Suppressor macrophage treated with lipopolysaccharide for 4 hours (primary cell): ENCODE results near the gene TMEM117.
"Not testable (repeated sequence)": the region's sequence is repeated elsewhere in the genome, so short reads cannot be mapped to it uniquely, and the experiment has no call there.

Experiments used
- DNase-seq: peaks from one replicate; pipeline ENCODE4 v3.0.0-alpha.2; 2020

TMEM117 gene

GRCh38 chr12:44331269-44331668 lies 495.4 kb downstream of the TMEM117 start:
- DNase-seq = no peak

GRCh38 chr12:44334347-44334746 lies 498.5 kb downstream of the TMEM117 start:
- no peak for DNase-seq

GRCh38 chr12:44335030-44335429 lies 499.1 kb downstream of the TMEM117 start:
- no peak for DNase-seq

GRCh38 chr12:44336577-44336976 lies 500.7 kb downstream of the TMEM117 start:
- no peak for DNase-seq

GRCh38 chr12:44342371-44342770 lies 506.5 kb downstream of the TMEM117 start:
- DNase-seq = no peak

GRCh38 chr12:44347145-44347544 lies 511.3 kb downstream of the TMEM117 start:
- DNase-seq = no peak

- DNase-seq = no peak
Observed at GRCh38 chr12:44357494-44357893, 521.6 kb downstream of the TMEM117 start.

- DNase-seq = no peak
Observed at GRCh38 chr12:44358636-44359035, 522.8 kb downstream of the TMEM117 start.

GRCh38 chr12:44362947-44363346 lies 527.1 kb downstream of the TMEM117 start:
- no peak for DNase-seq

- DNase-seq = no peak
Observed at GRCh38 chr12:44367136-44367535, 531.3 kb downstream of the TMEM117 start.

GRCh38 chr12:44367916-44368315 lies 532.0 kb downstream of the TMEM117 start:
- no peak for DNase-seq

GRCh38 chr12:44369998-44370397 lies 534.1 kb downstream of the TMEM117 start:
- no peak for DNase-seq

- no peak for DNase-seq
Observed at GRCh38 chr12:44370982-44371381, 535.1 kb downstream of the TMEM117 start.

GRCh38 chr12:44372259-44372658 lies 536.4 kb downstream of the TMEM117 start:
- DNase-seq = no peak

GRCh38 chr12:44375694-44376093 lies 539.8 kb downstream of the TMEM117 start:
- no peak for DNase-seq

GRCh38 chr12:44377443-44378187 lies 541.7 kb downstream of the TMEM117 start:
- DNase-seq = no peak

- DNase-seq = not testable (repeated sequence)
Observed at GRCh38 chr12:44379113-44379512, 543.2 kb downstream of the TMEM117 start.

GRCh38 chr12:44379831-44380230 lies 544.0 kb downstream of the TMEM117 start:
- no peak for DNase-seq

- no peak for DNase-seq
Observed at GRCh38 chr12:44380861-44381260, 545.0 kb downstream of the TMEM117 start.

- DNase-seq = no peak
Observed at GRCh38 chr12:44381341-44381740, 545.5 kb downstream of the TMEM117 start.

GRCh38 chr12:44384136-44384535 lies 548.3 kb downstream of the TMEM117 start:
- no peak for DNase-seq

GRCh38 chr12:44385964-44386363 lies 550.1 kb downstream of the TMEM117 start:
- no peak for DNase-seq

- no peak for DNase-seq
Observed at GRCh38 chr12:44387581-44387980, 551.7 kb downstream of the TMEM117 start.

- no peak for DNase-seq
Observed at GRCh38 chr12:44389038-44389437, 553.2 kb downstream of the TMEM117 start.

GRCh38 chr12:44389896-44390295 lies 554.0 kb downstream of the TMEM117 start:
- DNase-seq = no peak
